Measurements from ENCODE around the gene NMUR1. TPM values are rescaled to one million over a fixed set of nuclear protein-coding genes. Genes with fewer than 3 reads are reported as not detected.

The NMUR1 gene, protein sequence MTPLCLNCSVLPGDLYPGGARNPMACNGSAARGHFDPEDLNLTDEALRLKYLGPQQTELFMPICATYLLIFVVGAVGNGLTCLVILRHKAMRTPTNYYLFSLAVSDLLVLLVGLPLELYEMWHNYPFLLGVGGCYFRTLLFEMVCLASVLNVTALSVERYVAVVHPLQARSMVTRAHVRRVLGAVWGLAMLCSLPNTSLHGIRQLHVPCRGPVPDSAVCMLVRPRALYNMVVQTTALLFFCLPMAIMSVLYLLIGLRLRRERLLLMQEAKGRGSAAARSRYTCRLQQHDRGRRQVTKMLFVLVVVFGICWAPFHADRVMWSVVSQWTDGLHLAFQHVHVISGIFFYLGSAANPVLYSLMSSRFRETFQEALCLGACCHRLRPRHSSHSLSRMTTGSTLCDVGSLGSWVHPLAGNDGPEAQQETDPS
- not detected in 2 replicates for polyA plus RNA-seq (2012; rRNA removed)
- 0.01 TPM in 1 of 2 replicates, not detected in the other for polyA plus RNA-seq (2012; cell fraction: cytosol; rRNA removed)
- polyA plus RNA-seq (2012; cell fraction: nucleus; rRNA removed), result not detected in 2 replicates

DNA sequence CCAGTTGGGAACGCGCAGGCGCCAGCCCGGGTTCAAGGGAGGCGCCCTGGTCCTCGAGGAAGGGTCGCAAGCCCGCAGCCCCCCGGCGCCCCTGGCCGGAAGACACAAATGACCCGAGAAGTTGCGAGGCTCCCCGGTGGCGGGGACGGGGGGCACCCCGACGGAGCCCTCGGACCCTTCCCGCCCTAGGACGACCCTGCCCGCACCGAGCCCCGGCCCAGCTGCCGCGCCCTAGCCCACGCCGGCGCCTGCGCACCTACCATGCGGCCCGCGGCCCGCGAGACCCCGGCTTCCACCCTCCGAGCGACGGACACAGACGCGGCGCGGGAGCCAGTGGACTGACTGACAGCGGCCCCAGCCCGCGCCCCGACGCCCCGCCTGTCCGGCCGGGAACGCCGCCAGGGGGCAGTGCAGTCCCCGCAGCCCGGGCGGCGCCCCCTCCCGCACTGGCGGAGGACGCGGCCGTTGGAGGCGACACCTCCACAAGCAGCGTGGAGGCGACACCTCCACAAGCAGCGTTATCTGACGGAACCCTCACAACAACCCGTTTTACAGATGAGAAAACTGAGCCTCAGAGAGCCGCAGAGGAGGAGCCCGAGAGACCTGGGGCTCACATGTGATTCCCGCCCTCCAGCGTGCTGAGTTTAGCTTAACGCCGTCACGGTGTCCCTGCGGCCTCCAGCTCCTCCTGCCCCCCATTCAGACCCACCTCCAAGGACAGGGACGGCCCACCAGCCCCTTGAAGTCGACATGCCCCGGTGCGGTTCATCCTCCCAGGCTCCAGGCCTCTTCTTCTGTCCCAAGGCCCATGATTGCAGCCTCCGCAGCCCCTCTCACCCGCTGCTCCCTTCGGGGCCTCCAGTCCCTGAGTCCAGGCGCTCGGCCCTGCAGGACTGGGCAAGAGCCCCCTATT is at the start of gene NMUR1:
Gene NMUR1 (minus strand): TSS at position 347 of the 913 bp plus-strand sequence. CDS start 84 bp downstream, at position 263.
- CTCF ChIA-PET, result interaction anchor here (0.6 to 2.6 kb wide), 15 partner anchors 8 to 69 kb away, joined by 3 to 15 read pairs (median 6); no protein-coding TSS in a partner anchor
- Histone ChIP-seq H3K4me3 (ENCODE audit: low read depth in 2 of 2, low read length in 1 of 2) (peak within 1 kb of the TSS; percentile 39 to 44; a peak in 3 of 4 replicates), H3K9ac (no peak within 1 kb of the TSS), H3K79me2 (ENCODE audit: insufficient read depth) (no peaks in the 10 kb centered on the region), H3K4me1 (ENCODE audit: control insufficient read depth in 1 of 2, insufficient read depth in 2 of 2, low read depth in 1 of 2, low read length in 1 of 2) (no peaks in the 10 kb centered on the region; a peak in 1 of 4 replicates), H2AFZ (ENCODE audit: low read depth) (no peak within 1 kb of the TSS; the same call in 1 of the 2 replicates), H3F3A (replicated peaks; ENCODE audit: insufficient read depth) (no peaks in the 10 kb centered on the region), H3K9me3 (no peaks in the 10 kb centered on the region), H3K27ac (ENCODE audit: low read depth in 2 of 2, low read length in 1 of 2) (no peak within 1 kb of the TSS), H3K36me3 (replicated peaks in 1 of 2; ENCODE audit: control insufficient read depth in 1 of 2, insufficient read depth in 2 of 2, low read length in 1 of 2) (no peaks in the 10 kb centered on the region), H3K4me2 (peak within 1 kb of the TSS; percentile 63), H4K20me1 (ENCODE audit: insufficient read depth) (no peaks in the 10 kb centered on the region), H3K9me2 (no peaks in the 10 kb centered on the region), H3K27me3 (ENCODE audit: insufficient read depth) (peaks cover 11% of the 10 kb centered on the region; the same call in 1 of the 2 replicates)
- TF ChIP-seq SMC3 (IDR thresholded peaks at IDR 0.05; ENCODE audit: low read depth, low read length), result peak; percentile 46
- TF ChIP-seq, protein P1, sequence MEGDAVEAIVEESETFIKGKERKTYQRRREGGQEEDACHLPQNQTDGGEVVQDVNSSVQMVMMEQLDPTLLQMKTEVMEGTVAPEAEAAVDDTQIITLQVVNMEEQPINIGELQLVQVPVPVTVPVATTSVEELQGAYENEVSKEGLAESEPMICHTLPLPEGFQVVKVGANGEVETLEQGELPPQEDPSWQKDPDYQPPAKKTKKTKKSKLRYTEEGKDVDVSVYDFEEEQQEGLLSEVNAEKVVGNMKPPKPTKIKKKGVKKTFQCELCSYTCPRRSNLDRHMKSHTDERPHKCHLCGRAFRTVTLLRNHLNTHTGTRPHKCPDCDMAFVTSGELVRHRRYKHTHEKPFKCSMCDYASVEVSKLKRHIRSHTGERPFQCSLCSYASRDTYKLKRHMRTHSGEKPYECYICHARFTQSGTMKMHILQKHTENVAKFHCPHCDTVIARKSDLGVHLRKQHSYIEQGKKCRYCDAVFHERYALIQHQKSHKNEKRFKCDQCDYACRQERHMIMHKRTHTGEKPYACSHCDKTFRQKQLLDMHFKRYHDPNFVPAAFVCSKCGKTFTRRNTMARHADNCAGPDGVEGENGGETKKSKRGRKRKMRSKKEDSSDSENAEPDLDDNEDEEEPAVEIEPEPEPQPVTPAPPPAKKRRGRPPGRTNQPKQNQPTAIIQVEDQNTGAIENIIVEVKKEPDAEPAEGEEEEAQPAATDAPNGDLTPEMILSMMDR (IDR thresholded peaks at IDR 0.05), result peak; percentile 73
- TF ChIP-seq FOXM1 (IDR thresholded peaks at IDR 0.05; ENCODE audit: low read depth), result no peak
- TF ChIP-seq POLR2AphosphoS5 (IDR thresholded peaks at IDR 0.05; ENCODE audit: low read depth, low read length), result no peak
- peak; percentile 34; the same call in 1 of the 2 replicates for TF ChIP-seq RAD21 (IDR thresholded peaks at IDR 0.05; ENCODE audit: low read length)
- TF ChIP-seq, protein P2, sequence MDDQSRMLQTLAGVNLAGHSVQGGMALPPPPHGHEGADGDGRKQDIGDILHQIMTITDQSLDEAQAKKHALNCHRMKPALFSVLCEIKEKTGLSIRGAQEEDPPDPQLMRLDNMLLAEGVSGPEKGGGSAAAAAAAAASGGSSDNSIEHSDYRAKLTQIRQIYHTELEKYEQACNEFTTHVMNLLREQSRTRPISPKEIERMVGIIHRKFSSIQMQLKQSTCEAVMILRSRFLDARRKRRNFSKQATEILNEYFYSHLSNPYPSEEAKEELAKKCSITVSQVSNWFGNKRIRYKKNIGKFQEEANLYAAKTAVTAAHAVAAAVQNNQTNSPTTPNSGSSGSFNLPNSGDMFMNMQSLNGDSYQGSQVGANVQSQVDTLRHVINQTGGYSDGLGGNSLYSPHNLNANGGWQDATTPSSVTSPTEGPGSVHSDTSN (IDR thresholded peaks at IDR 0.05), result peak; percentile 28; the same call in 1 of the 2 replicates
- TF ChIP-seq, protein P3, sequence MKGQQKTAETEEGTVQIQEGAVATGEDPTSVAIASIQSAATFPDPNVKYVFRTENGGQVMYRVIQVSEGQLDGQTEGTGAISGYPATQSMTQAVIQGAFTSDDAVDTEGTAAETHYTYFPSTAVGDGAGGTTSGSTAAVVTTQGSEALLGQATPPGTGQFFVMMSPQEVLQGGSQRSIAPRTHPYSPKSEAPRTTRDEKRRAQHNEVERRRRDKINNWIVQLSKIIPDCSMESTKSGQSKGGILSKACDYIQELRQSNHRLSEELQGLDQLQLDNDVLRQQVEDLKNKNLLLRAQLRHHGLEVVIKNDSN (IDR thresholded peaks at IDR 0.05; ENCODE audit: borderline replicate concordance, low read depth), result no peak
- POLR2A ChIA-PET, result interaction anchor here (0.7 kb wide), 1 partner anchor 157 kb away, joined by 3 read pairs; no protein-coding TSS in a partner anchor
- peak; percentile 93 for DNase-seq
- 57% methylated on average over 21 of the region's 85 CpGs for WGBS (ENCODE audit: low lambda C conversion rate)

DNA sequence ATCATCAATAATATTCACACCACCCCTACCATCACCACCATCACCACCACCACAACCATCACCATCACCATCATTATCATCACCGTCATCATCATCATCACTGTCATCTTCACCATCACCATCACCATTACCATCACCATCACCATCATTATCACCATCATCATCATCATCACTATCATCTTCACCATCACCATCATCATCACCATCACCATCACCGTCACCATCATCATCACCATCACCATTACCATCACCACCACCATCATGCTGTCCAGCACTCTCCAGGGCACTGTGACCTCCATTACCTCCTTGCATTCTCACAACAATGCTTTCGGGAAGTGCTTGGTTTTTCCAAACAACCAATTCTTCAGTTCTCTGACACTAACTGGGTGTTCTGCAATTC is 49.3 kb upstream of the NMUR1 start:
- ChIA-PET POLR2A (no interaction called here), CTCF (no interaction called here)
- DNase-seq, result no peak
- Histone ChIP-seq H3K9me3 (no peaks in the 10 kb centered on the region), H3K4me3 (ENCODE audit: low read depth in 2 of 2, low read length in 1 of 2) (no peak overlapping the region), H3K27ac (ENCODE audit: low read depth in 2 of 2, low read length in 1 of 2) (no peak overlapping the region), H3F3A (replicated peaks; ENCODE audit: insufficient read depth) (no peaks in the 10 kb centered on the region), H3K79me2 (ENCODE audit: insufficient read depth) (no peaks in the 10 kb centered on the region), H3K4me1 (ENCODE audit: control insufficient read depth in 1 of 2, insufficient read depth in 2 of 2, low read depth in 1 of 2, low read length in 1 of 2) (no peaks in the 10 kb centered on the region), H3K4me2 (no peak overlapping the region), H3K9ac (no peak overlapping the region), H3K27me3 (ENCODE audit: insufficient read depth) (no peaks in the 10 kb centered on the region), H4K20me1 (ENCODE audit: insufficient read depth) (no peaks in the 10 kb centered on the region), H3K36me3 (replicated peaks in 1 of 2; ENCODE audit: control insufficient read depth in 1 of 2, insufficient read depth in 2 of 2, low read length in 1 of 2) (no peaks in the 10 kb centered on the region), H2AFZ (ENCODE audit: low read depth) (no peak overlapping the region), H3K9me2 (no peaks in the 10 kb centered on the region)
- 78% methylated on average over 3 of the region's 3 CpGs for WGBS (ENCODE audit: low lambda C conversion rate)
- TF ChIP-seq, protein P4, sequence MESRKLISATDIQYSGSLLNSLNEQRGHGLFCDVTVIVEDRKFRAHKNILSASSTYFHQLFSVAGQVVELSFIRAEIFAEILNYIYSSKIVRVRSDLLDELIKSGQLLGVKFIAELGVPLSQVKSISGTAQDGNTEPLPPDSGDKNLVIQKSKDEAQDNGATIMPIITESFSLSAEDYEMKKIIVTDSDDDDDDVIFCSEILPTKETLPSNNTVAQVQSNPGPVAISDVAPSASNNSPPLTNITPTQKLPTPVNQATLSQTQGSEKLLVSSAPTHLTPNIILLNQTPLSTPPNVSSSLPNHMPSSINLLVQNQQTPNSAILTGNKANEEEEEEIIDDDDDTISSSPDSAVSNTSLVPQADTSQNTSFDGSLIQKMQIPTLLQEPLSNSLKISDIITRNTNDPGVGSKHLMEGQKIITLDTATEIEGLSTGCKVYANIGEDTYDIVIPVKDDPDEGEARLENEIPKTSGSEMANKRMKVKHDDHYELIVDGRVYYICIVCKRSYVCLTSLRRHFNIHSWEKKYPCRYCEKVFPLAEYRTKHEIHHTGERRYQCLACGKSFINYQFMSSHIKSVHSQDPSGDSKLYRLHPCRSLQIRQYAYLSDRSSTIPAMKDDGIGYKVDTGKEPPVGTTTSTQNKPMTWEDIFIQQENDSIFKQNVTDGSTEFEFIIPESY (IDR thresholded peaks at IDR 0.05; ENCODE audit: borderline replicate concordance, low read depth), result no peak
- TF ChIP-seq RAD21 (IDR thresholded peaks at IDR 0.05; ENCODE audit: low read length), result no peak
- TF ChIP-seq FOXJ3 (CRISPR knock-in tag; IDR thresholded peaks at IDR 0.05), result no peak
- TF ChIP-seq GABPA (IDR thresholded peaks at IDR 0.05; ENCODE audit: low read depth), result no peak
- no peak for TF ChIP-seq SMC3 (IDR thresholded peaks at IDR 0.05; ENCODE audit: low read depth, low read length)
- TF ChIP-seq CHD2 (IDR thresholded peaks at IDR 0.05; ENCODE audit: low read length, partially characterized antibody), result no peak
- no peak for TF ChIP-seq TCF12 (IDR thresholded peaks at IDR 0.05)
- TF ChIP-seq TAF1 (IDR thresholded peaks at IDR 0.05; ENCODE audit: borderline replicate concordance, low read depth, low read length), result no peak
- TF ChIP-seq, protein P5, sequence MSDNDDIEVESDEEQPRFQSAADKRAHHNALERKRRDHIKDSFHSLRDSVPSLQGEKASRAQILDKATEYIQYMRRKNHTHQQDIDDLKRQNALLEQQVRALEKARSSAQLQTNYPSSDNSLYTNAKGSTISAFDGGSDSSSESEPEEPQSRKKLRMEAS (IDR thresholded peaks at IDR 0.05; ENCODE audit: low read depth), result no peak
- TF ChIP-seq RXRA (IDR thresholded peaks at IDR 0.05; ENCODE audit: borderline replicate concordance, low read depth), result no peak
- TF ChIP-seq, protein P6, sequence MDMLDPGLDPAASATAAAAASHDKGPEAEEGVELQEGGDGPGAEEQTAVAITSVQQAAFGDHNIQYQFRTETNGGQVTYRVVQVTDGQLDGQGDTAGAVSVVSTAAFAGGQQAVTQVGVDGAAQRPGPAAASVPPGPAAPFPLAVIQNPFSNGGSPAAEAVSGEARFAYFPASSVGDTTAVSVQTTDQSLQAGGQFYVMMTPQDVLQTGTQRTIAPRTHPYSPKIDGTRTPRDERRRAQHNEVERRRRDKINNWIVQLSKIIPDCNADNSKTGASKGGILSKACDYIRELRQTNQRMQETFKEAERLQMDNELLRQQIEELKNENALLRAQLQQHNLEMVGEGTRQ (IDR thresholded peaks at IDR 0.05; ENCODE audit: borderline replicate concordance, low read depth, low read length), result no peak

All from SK-N-SH (cell line).